IPS-11a (cell line): ENCODE data around the gene PXDC1.
"Not testable (repeated sequence)": the region's sequence is repeated elsewhere in the genome, so short reads cannot be mapped to it uniquely, and the experiment has no call there.

Experiments
- H3K4me3 ChIP-seq: one replicate; pipeline ENCODE4 v1.5.1; 2013; ENCODE audit warnings: low read depth, low read length, control low read depth

The PXDC1 gene

GRCh38 chr6:3782876-3783832, 31.6 kb upstream of the PXDC1 start:
- no peak overlapping the region for H3K4me3 ChIP-seq

GRCh38 chr6:3781504-3781903, 30.0 kb upstream of the PXDC1 start:
- no peak overlapping the region for H3K4me3 ChIP-seq

GRCh38 chr6:3779574-3779849, 28.0 kb upstream of the PXDC1 start:
- H3K4me3 ChIP-seq: no peak overlapping the region

GRCh38 chr6:3778701-3779573, 27.4 kb upstream of the PXDC1 start:
- H3K4me3 ChIP-seq: no peak overlapping the region

GRCh38 chr6:3777730-3778461, 26.4 kb upstream of the PXDC1 start:
- H3K4me3 ChIP-seq: no peak overlapping the region

- no peak overlapping the region for H3K4me3 ChIP-seq
These were observed 25.5 kb upstream of the PXDC1 start for GRCh38 chr6:3776881-3777507.

- H3K4me3 ChIP-seq: no peak overlapping the region
These were observed 24.3 kb upstream of the PXDC1 start for GRCh38 chr6:3775847-3776246.

GRCh38 chr6:3775386-3775785, 23.9 kb upstream of the PXDC1 start:
- no peak overlapping the region for H3K4me3 ChIP-seq

GRCh38 chr6:3773678-3774298, 22.3 kb upstream of the PXDC1 start:
- H3K4me3 ChIP-seq: no peak overlapping the region

- H3K4me3 ChIP-seq: not testable (repeated sequence)
These were observed 20.9 kb upstream of the PXDC1 start for GRCh38 chr6:3772127-3772999.

- no peak overlapping the region for H3K4me3 ChIP-seq
These were observed 20.0 kb upstream of the PXDC1 start for GRCh38 chr6:3771407-3772011.

- H3K4me3 ChIP-seq: no peak overlapping the region
These were observed 18.7 kb upstream of the PXDC1 start for GRCh38 chr6:3770023-3770720.

- no peak overlapping the region for H3K4me3 ChIP-seq
These were observed 18.1 kb upstream of the PXDC1 start for GRCh38 chr6:3769610-3770009.

GRCh38 chr6:3768502-3768901, 17.0 kb upstream of the PXDC1 start:
- H3K4me3 ChIP-seq: no peak overlapping the region

- H3K4me3 ChIP-seq: not testable (repeated sequence)
These were observed 16.0 kb upstream of the PXDC1 start for GRCh38 chr6:3767483-3767882.

GRCh38 chr6:3766214-3766613, 14.7 kb upstream of the PXDC1 start:
- H3K4me3 ChIP-seq: no peak overlapping the region

GRCh38 chr6:3765415-3765814, 13.9 kb upstream of the PXDC1 start:
- no peak overlapping the region for H3K4me3 ChIP-seq

GRCh38 chr6:3764516-3765335, 13.2 kb upstream of the PXDC1 start:
- H3K4me3 ChIP-seq: no peak overlapping the region
